Tibial nerve (tissue), 3 donors: Measurements from ENCODE around the gene RTBDN.

ENCODE experiments used
- POLR2A ChIP-seq, 2 donors: fragments of 450-650 bp; IDR thresholded peaks; one replicate each; pipeline ENCODE4 v1.6.1; 2017; ENCODE audit warnings: antibody characterized with exemption in 2 of 2, mild to moderate bottlenecking in 2 of 2, moderate library complexity in 2 of 2
- TF ChIP-seq, protein P1 (sequence below), 5 experiments: fragments of 200-600 bp in 3 of 5; fragments of 450-650 bp in 2 of 5; sonication (generic) in 3 of 5; IDR thresholded peaks; one replicate each; pipeline ENCODE4 v1.5.1; 2016 to 2019; ENCODE audit warnings: antibody characterized with exemption in 5 of 5, mild to moderate bottlenecking in 3 of 5, moderate library complexity in 2 of 5

DNA sequence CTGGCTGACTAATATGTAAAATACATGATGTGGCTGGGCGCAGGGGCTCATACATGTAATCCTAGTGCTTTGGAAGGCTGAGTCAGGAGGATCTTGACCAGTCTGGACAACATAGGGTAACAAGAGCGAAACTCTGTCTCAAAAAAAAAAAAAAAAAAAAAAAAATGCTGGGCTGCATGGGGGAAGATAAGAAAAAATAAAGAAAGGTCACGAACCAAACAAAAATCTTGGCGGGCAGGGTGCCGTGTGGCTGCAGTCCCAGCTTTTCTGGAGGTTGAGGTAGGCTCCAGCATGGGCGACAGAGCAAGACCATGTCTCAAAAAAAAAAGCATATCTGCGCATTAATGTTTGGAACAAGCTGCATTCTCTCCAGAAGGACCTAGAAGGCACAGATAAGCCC lies 19.3 kb downstream of the RTBDN start:
- TF ChIP-seq, protein P1, sequence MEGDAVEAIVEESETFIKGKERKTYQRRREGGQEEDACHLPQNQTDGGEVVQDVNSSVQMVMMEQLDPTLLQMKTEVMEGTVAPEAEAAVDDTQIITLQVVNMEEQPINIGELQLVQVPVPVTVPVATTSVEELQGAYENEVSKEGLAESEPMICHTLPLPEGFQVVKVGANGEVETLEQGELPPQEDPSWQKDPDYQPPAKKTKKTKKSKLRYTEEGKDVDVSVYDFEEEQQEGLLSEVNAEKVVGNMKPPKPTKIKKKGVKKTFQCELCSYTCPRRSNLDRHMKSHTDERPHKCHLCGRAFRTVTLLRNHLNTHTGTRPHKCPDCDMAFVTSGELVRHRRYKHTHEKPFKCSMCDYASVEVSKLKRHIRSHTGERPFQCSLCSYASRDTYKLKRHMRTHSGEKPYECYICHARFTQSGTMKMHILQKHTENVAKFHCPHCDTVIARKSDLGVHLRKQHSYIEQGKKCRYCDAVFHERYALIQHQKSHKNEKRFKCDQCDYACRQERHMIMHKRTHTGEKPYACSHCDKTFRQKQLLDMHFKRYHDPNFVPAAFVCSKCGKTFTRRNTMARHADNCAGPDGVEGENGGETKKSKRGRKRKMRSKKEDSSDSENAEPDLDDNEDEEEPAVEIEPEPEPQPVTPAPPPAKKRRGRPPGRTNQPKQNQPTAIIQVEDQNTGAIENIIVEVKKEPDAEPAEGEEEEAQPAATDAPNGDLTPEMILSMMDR (IDR thresholded peaks at IDR 0.05), result no peak
- no peak for TF ChIP-seq POLR2A (IDR thresholded peaks at IDR 0.05)
